Heart left ventricle (tissue), 16 donors: Measurements from ENCODE around the gene PARD3B. TPM values are rescaled to one million over a fixed set of nuclear protein-coding genes. Genes with fewer than 3 reads are reported as not detected.

ENCODE experiments used
- ATAC-seq, 4 donors: fragments of 200-7000 bp; cut with Tn5 transposase; one replicate each; pipeline ENCODE4 v1.9.1; 2020 to 2022; ENCODE audit warnings: moderate library complexity in 4 of 4, mild to moderate bottlenecking in 3 of 4, moderate number of reproducible peaks in 1 of 4
- DNase-seq, 5 donors: peaks; one replicate each; pipeline ENCODE4 v3.0.0-alpha.2; 2020
- H3K27ac ChIP-seq, 12 donors: fragments of 200-600 bp; sonication (generic) in 4 of 12; one replicate each; pipeline versions ENCODE4 v1.5.0 to v1.8.0; 2016 to 2022; ENCODE audit warnings: mild to moderate bottlenecking in 2 of 12
- H3K27me3 ChIP-seq, 9 donors: fragments of 200-600 bp; sonication (generic) in 2 of 9; one replicate each; pipeline versions ENCODE4 v1.5.1 to v1.8.0; 2016 to 2022; ENCODE audit warnings: mild to moderate bottlenecking in 3 of 9
- H3K36me3 ChIP-seq, 9 donors: fragments of 200-600 bp; sonication (generic) in 2 of 9; one replicate each; pipeline versions ENCODE4 v1.5.0 to v1.8.0; 2018 to 2022; ENCODE audit warnings: mild to moderate bottlenecking in 2 of 9
- H3K4me1 ChIP-seq, 12 donors: fragments of 200-600 bp; sonication (generic) in 4 of 12; one replicate each; pipeline versions ENCODE4 v1.5.0 to v1.8.0; 2016 to 2022; ENCODE audit warnings: mild to moderate bottlenecking in 3 of 12
- H3K4me3 ChIP-seq, 12 donors: fragments of 200-600 bp; sonication (generic) in 4 of 12; one replicate each; pipeline versions ENCODE4 v1.5.0 to v1.8.0; 2017 to 2022; ENCODE audit warnings: mild to moderate bottlenecking in 9 of 12, moderate library complexity in 4 of 12
- H3K9me3 ChIP-seq, 12 donors: fragments of 200-600 bp; sonication (generic) in 4 of 12; one replicate each; pipeline versions ENCODE4 v1.5.0 to v1.8.0; 2016 to 2022; ENCODE audit warnings: mild to moderate bottlenecking in 1 of 12
- CTCF ChIP-seq, 12 donors: fragments of 200-600 bp; sonication (generic) in 4 of 12; IDR thresholded peaks; one replicate each; pipeline versions ENCODE4 v1.5.0 to v1.8.0; 2018 to 2022; ENCODE audit warnings: antibody characterized with exemption in 12 of 12, mild to moderate bottlenecking in 5 of 12
- POLR2A ChIP-seq, 2 donors: fragments of 450-650 bp; IDR thresholded peaks; one replicate each; pipeline ENCODE4 v1.6.1; 2017; ENCODE audit warnings: antibody characterized with exemption in 2 of 2, mild to moderate bottlenecking in 2 of 2, moderate library complexity in 2 of 2
- WGBS, 4 donors: extraction: QIAGEN DNeasy Blood & Tissue Kit in 2 of 4; methylation state at CpG; one replicate each; pipeline versions ENCODE4 v1.1.5 to v1.1.7; 2013 to 2018; 5-methylcytosine and 5-hydroxymethylcytosine counted together
- intact Hi-C, 10 donors: fragments of 100-400 bp; cut with DNase I; formaldehyde crosslinking; loops; one replicate each; pipeline versions ENCODE4 v1.11.1 to v1.14.2; 2022
- polyA plus RNA-seq, 2 donors: library from polyadenylated mRNA; stranded (reverse); fragments of 200-250 nt; gene quantifications; one replicate each; pipeline ENCODE4 v1.2.3, GENCODE V29; 2013
- total RNA-seq, 9 donors: library from RNA; depleted of rRNA in 2 of 9; stranded (reverse); fragments of >200 nt in 2 of 9; fragmentation: NEBNext Ultra II Directional in 3 of 9; extraction: Animal tissue kit (Norgen Biotek cat#: 25700) in 3 of 9; gene quantifications; one replicate each; pipeline versions ENCODE4 v1.1.0 to v1.2.4, GENCODE V29; 2016 to 2023
- donor health status: ischemic (EF 13 %, LVEDD 7.1; RV severe dilation, severe dysfunction).
- donor health status: healthy with polysubstance abuse.
- donor health status: DM: no; HTN: yes; CAD: no.
- donor health status: DM: no; HTN: no; CAD: no.
- donor health status: ischemic (EF 25% LVEDD 6.9; RV normal size, moderate dysfunction).
- donor health status: ischemic (EF 25% LVEDD 5.7; RV mildly dilated, moderate dysfunction).
- donor health status: healthy.
- donor health status: DM: yes; HTN: yes; CAD: no.
- donor health status: ischemic (EF 35%, LVEDD 5.7; RV mildly dilated, moderate dysfunction).
- donor health status: nonischemic (EF 11% LVEDD 7.7; RV severe dilation, severe dysfunction).
- donor health status: DM: yes; HTN: yes; CAD: no.
- donor health status: PGD.
- donor health status: ischemic (EF 29% LVEDD 5.4; RV normal size, mild dysfunction).
- donor health status: nonischemic (EF 23%, LVEDD 6.1; RV moderate dilation, normal function).

Gene PARD3B
- total and polyA plus RNA-seq, 11 donors: 0.71 to 15.1 (median 6.2) TPM

- Histone ChIP-seq H3K4me3 (no peak overlapping the region), H3K36me3 (no peaks in the 10 kb centered on the region), H3K4me1 (peaks cover 0 to 19% (median 12%) of the 10 kb centered on the region in 12 donors), H3K27ac (no peak overlapping the region), H3K9me3 (no peaks in the 10 kb centered on the region), H3K27me3 (no peaks in the 10 kb centered on the region)
- intact Hi-C loops: no loop called here
- TF ChIP-seq CTCF (IDR thresholded peaks at IDR 0.05) (no peak), POLR2A (IDR thresholded peaks at IDR 0.05) (no peak)
- DNase-seq (no peak), ATAC-seq (no peak)
Observed at GRCh38 chr2:204972161-204972560, 426.9 kb downstream of the PARD3B start.

GRCh38 chr2:204972606-204973336 lies 427.5 kb downstream of the PARD3B start:
- Histone ChIP-seq H3K4me3 (no peak overlapping the region), H3K36me3 (no peaks in the 10 kb centered on the region), H3K9me3 (no peaks in the 10 kb centered on the region), H3K27ac (peak overlapping the region in 1 of 12 donors; percentile 14), H3K4me1 (peaks cover 0 to 14% (median 7%) of the 10 kb centered on the region in 12 donors), H3K27me3 (no peaks in the 10 kb centered on the region)
- peak in 1 of 4 donors; percentile 20 for ATAC-seq
- no peak for DNase-seq
- intact Hi-C loops: no loop called here
- TF ChIP-seq POLR2A (IDR thresholded peaks at IDR 0.05) (no peak), CTCF (IDR thresholded peaks at IDR 0.05) (no peak)
- WGBS, 4 donors: 58 to 73% (median 60%) methylated on average over 5 of the region's 5 CpGs

- no peak overlapping the region for H3K4me3 ChIP-seq
- no peak for DNase-seq
- ATAC-seq: no peak
- intact Hi-C loops: no loop called here
- peaks cover 0 to 14% (median 7%) of the 10 kb centered on the region in 12 donors for H3K4me1 ChIP-seq
- no peaks in the 10 kb centered on the region for H3K36me3 ChIP-seq
- 92 to 95% (median 94%) methylated on average over 2 of the region's 2 CpGs for whole genome bisulfite sequencing, 4 donors
- H3K9me3 ChIP-seq: no peaks in the 10 kb centered on the region
- H3K27ac ChIP-seq: no peak overlapping the region
- TF ChIP-seq CTCF (IDR thresholded peaks at IDR 0.05): no peak
- TF ChIP-seq POLR2A (IDR thresholded peaks at IDR 0.05): no peak
- H3K27me3 ChIP-seq: no peaks in the 10 kb centered on the region
Observed at GRCh38 chr2:204973616-204974015, 428.3 kb downstream of the PARD3B start.

- Histone ChIP-seq H3K9me3 (no peaks in the 10 kb centered on the region), H3K27me3 (no peaks in the 10 kb centered on the region), H3K4me3 (no peak overlapping the region), H3K36me3 (no peaks in the 10 kb centered on the region), H3K27ac (no peak overlapping the region), H3K4me1 (peaks cover 0 to 14% (median 7%) of the 10 kb centered on the region in 12 donors)
- intact Hi-C loops: no loop called here
- DNase-seq (no peak), ATAC-seq (no peak)
- TF ChIP-seq POLR2A (IDR thresholded peaks at IDR 0.05): no peak
- TF ChIP-seq CTCF (IDR thresholded peaks at IDR 0.05): no peak
- 84 to 97% (median 90%) methylated on average over 2 of the region's 2 CpGs for WGBS, 4 donors
Observed at GRCh38 chr2:204974487-204974886, 429.2 kb downstream of the PARD3B start.
